ENCODE results near the gene PCNX2.

Gene PCNX2

GRCh38 chr1:233336554-233337456 lies 41.3 kb upstream of the PCNX2 start:
- H3K4me3 ChIP-seq (ENCODE audit: low read depth, low read length), result no peak overlapping the region
- no peaks in the 10 kb centered on the region for H3K9me3 ChIP-seq (ENCODE audit: control insufficient read depth, insufficient read depth, low read depth, low read length)
- H3K4me1 ChIP-seq (ENCODE audit: control insufficient read depth, insufficient read depth, low read length), result peaks cover 43% of the 10 kb centered on the region
- no peak for TF ChIP-seq OSR2 (tag by site-specific recombination; IDR thresholded peaks at IDR 0.05)
- no peak for TF ChIP-seq ZNF621 (tag by site-specific recombination; IDR thresholded peaks at IDR 0.05)
- no peak for TF ChIP-seq ZNF654 (tag by site-specific recombination; IDR thresholded peaks at IDR 0.05; ENCODE audit: low read depth)
- TF ChIP-seq ZNF777 (tag by site-specific recombination; IDR thresholded peaks at IDR 0.05; ENCODE audit: borderline replicate concordance), result no peak
- TF ChIP-seq KLF10 (tag by site-specific recombination; IDR thresholded peaks at IDR 0.05), result no peak; the same call in 1 of the 2 replicates
- no peak for TF ChIP-seq ZNF792 (tag by site-specific recombination; IDR thresholded peaks at IDR 0.05)
- TF ChIP-seq ZNF174 (tag by site-specific recombination; IDR thresholded peaks at IDR 0.05), result no peak
- no peak for TF ChIP-seq REPIN1 (tag by site-specific recombination; IDR thresholded peaks at IDR 0.05; ENCODE audit: low read depth)
- TF ChIP-seq RBAK (tag by site-specific recombination; IDR thresholded peaks at IDR 0.05), result no peak
- TF ChIP-seq MYNN (tag by site-specific recombination; IDR thresholded peaks at IDR 0.05; ENCODE audit: borderline replicate concordance), result no peak
- TF ChIP-seq ZNF423 (tag by site-specific recombination; IDR thresholded peaks at IDR 0.05), result no peak
- TF ChIP-seq ZNF692 (tag by site-specific recombination; IDR thresholded peaks at IDR 0.05), result no peak
- no peak for TF ChIP-seq ZNF19 (tag by site-specific recombination; IDR thresholded peaks at IDR 0.05; ENCODE audit: low read depth)
- no peak for TF ChIP-seq GLIS2 (tag by site-specific recombination; IDR thresholded peaks at IDR 0.05)
- TF ChIP-seq EGR2 (tag by site-specific recombination; IDR thresholded peaks at IDR 0.05; ENCODE audit: low read depth), result no peak
- no peak for TF ChIP-seq ZNF175 (tag by site-specific recombination; IDR thresholded peaks at IDR 0.05)
- TF ChIP-seq ZBTB7A (tag by site-specific recombination; IDR thresholded peaks at IDR 0.05; ENCODE audit: low read depth), result no peak
- TF ChIP-seq ZNF292 (tag by site-specific recombination; IDR thresholded peaks at IDR 0.05; ENCODE audit: borderline replicate concordance, low read depth), result no peak
- peak; percentile 15; the same call in 1 of the 2 replicates for TF ChIP-seq ZBTB17 (tag by site-specific recombination; IDR thresholded peaks at IDR 0.05)
- TF ChIP-seq ZNF610 (tag by site-specific recombination; IDR thresholded peaks at IDR 0.05; ENCODE audit: borderline replicate concordance), result no peak
- TF ChIP-seq ZSCAN30 (tag by site-specific recombination; IDR thresholded peaks at IDR 0.05), result 0 out of 2 replicates have a peak, but pooled peaks have one; percentile 15
- no peak for TF ChIP-seq ZNF341 (tag by site-specific recombination; IDR thresholded peaks at IDR 0.05; ENCODE audit: low read depth)
- TF ChIP-seq ZNF121 (tag by site-specific recombination; IDR thresholded peaks at IDR 0.05), result no peak
- TF ChIP-seq ZNF530 (tag by site-specific recombination; IDR thresholded peaks at IDR 0.05; ENCODE audit: low read depth), result no peak
- no peak for TF ChIP-seq ZNF549 (tag by site-specific recombination; IDR thresholded peaks at IDR 0.05)
- no peak for TF ChIP-seq ZNF354C (tag by site-specific recombination; IDR thresholded peaks at IDR 0.05; ENCODE audit: borderline replicate concordance, low read depth)
- peak; percentile 28; the same call in 1 of the 2 replicates for TF ChIP-seq ZXDB (tag by site-specific recombination; IDR thresholded peaks at IDR 0.05)
- no peak for TF ChIP-seq ZNF747 (tag by site-specific recombination; IDR thresholded peaks at IDR 0.05)
- TF ChIP-seq HOXA7 (CRISPR knock-in tag; IDR thresholded peaks at IDR 0.05; ENCODE audit: borderline replicate concordance), result no peak
- TF ChIP-seq ZNF707 (tag by site-specific recombination; IDR thresholded peaks at IDR 0.05), result no peak
- peak; percentile 95 for TF ChIP-seq ZNF664 (tag by site-specific recombination; IDR thresholded peaks at IDR 0.05)
- TF ChIP-seq ZNF626 (tag by site-specific recombination; IDR thresholded peaks at IDR 0.05), result no peak
- no peak for TF ChIP-seq BCL11B (tag by site-specific recombination; IDR thresholded peaks at IDR 0.05; ENCODE audit: low read depth)
- no peak for TF ChIP-seq ZNF37A (tag by site-specific recombination; IDR thresholded peaks at IDR 0.05)
- no peak for TF ChIP-seq BCL11A (tag by site-specific recombination; IDR thresholded peaks at IDR 0.05; ENCODE audit: low read depth)
- POLR2A ChIA-PET, result interaction anchor here (0.6 to 1.4 kb wide), 2 partner anchors 8 to 1392 kb away, joined by 3 to 4 read pairs; no protein-coding TSS in a partner anchor
- no peak overlapping the region for H3K27ac ChIP-seq (ENCODE audit: extremely low read depth, low read depth, low read length)
- peaks cover 0 to 3% of the 10 kb centered on the region in 2 experiments; a peak in 2 of 3 replicates for H3K36me3 ChIP-seq (ENCODE audit: control insufficient read depth in 2 of 2, insufficient read depth in 1 of 2, low read length in 2 of 2)
- CTCF ChIA-PET, result interaction anchor here (0.5 to 3.2 kb wide), 4 partner anchors 21 to 181 kb away, joined by 3 to 10 read pairs (median 3); no protein-coding TSS in a partner anchor
